Fibroblast of lung (primary cell): ENCODE measurements around the gene CORO1C.

ENCODE experiments used
- EZH2 ChIP-seq: IDR thresholded peaks from 2 replicates; pipeline ENCODE4 v1.5.1; 2012; ENCODE audit warnings: low read length, control low read depth, mild to moderate bottlenecking; ENCODE audit errors: missing control alignments
- TF ChIP-seq, protein P1 (sequence below), 2 donors: IDR thresholded peaks in 1 of 2; conservative IDR thresholded peaks in 1 of 2; 1 replicate in 1 of 2; 2 replicates in 1 of 2; pipeline ENCODE4 v1.5.1; 2011 to 2012; ENCODE audit warnings: low read length in 2 of 2, control low read depth in 1 of 2, inconsistent platforms in 1 of 2, low read depth in 1 of 2, mild to moderate bottlenecking in 1 of 2

DNA sequence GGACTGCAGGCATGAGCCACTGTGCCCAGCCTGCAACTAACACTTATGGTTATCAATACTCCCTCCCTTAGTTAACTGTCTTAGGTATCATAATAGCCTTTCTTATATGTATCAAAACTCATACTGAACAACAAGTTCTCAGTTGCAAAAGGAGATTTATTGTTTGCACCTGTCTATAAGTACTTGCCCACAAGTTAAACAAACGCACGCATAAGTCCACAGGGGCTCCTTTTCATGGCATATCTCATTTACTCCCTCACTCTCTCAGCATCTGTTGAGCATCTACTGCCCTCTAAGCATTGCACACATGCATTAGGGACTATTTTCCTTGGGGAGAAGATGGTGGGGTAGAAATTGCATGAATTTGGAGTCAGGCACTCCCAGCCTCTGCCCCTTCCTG is 46.7 kb upstream of the CORO1C start:
- TF ChIP-seq, protein P1, sequence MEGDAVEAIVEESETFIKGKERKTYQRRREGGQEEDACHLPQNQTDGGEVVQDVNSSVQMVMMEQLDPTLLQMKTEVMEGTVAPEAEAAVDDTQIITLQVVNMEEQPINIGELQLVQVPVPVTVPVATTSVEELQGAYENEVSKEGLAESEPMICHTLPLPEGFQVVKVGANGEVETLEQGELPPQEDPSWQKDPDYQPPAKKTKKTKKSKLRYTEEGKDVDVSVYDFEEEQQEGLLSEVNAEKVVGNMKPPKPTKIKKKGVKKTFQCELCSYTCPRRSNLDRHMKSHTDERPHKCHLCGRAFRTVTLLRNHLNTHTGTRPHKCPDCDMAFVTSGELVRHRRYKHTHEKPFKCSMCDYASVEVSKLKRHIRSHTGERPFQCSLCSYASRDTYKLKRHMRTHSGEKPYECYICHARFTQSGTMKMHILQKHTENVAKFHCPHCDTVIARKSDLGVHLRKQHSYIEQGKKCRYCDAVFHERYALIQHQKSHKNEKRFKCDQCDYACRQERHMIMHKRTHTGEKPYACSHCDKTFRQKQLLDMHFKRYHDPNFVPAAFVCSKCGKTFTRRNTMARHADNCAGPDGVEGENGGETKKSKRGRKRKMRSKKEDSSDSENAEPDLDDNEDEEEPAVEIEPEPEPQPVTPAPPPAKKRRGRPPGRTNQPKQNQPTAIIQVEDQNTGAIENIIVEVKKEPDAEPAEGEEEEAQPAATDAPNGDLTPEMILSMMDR (conservative IDR thresholded peaks at IDR 0.05 in 1 of 2, IDR thresholded peaks at IDR 0.05 in 1 of 2; ENCODE audit: low read depth in 1 of 2, low read length in 2 of 2), result no peak
- TF ChIP-seq EZH2, result no peak
